LNCaP clone FGC (cell line): Measurements from ENCODE around the gene RUNX2.

Experiments used
- DNase-seq: peaks from one replicate; pipeline ENCODE4 v3.0.0-alpha.2; 2011; ENCODE audit warnings: low read depth
- H3K4me3 ChIP-seq: 2 replicates; pipeline ENCODE4 v1.5.1; 2011; ENCODE audit warnings: mild to moderate bottlenecking, low read depth, low read length, control low read depth
- CTCF ChIP-seq: IDR thresholded peaks from 2 replicates; pipeline ENCODE4 v1.5.1; 2012; ENCODE audit warnings: mild to moderate bottlenecking; ENCODE audit not compliant: control insufficient read depth, insufficient read depth; ENCODE audit errors: extremely low read depth

The RUNX2 gene

DNA sequence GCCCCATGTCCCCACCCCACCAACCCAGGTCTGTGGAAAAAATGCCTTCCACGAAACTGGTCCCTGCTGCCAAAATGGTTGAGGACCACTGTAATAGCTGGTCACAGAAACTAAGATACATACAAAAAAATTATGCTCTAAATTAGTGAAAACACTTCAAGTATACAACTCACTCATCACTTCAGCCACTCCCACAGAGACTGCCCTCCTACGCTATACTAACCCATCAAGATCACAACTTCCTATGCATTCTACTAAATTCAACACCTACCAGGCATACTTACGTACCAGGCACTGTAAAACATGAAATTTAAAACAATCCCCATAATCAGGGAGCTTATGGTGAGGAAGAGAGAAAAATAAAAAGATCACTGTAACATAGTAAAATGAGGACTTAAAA, 22.9 kb downstream of the RUNX2 start:
- DNase-seq, result no peak

DNA sequence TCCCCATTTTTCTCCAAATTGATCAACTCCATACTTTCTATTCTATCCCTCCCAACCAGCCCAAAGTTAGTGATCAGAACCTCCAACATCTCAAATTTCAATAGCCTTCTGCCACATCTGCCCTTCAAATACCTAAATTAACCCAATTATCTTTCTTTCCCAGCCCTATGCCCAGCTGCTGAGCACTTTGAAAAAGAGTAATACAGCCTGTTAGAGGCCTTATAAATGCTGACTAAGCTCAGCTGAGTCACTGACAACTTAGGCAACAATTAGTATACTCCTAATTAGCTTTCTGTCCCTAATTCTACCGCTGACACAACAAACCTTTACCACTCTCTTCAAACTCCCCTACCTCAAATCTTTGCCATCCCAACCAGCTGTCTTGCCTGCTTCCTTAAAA, 23.5 kb downstream of the RUNX2 start:
- TF ChIP-seq CTCF, result no peak
- no peak for DNase-seq
- H3K4me3 ChIP-seq, result no peak overlapping the region

More for the DNA sequence above, 22.9 kb downstream of the RUNX2 start:
- no peak overlapping the region for H3K4me3 ChIP-seq
- TF ChIP-seq CTCF, result no peak

- DNase-seq, result no peak
- no peak overlapping the region for H3K4me3 ChIP-seq
- no peak for TF ChIP-seq CTCF
Measured at GRCh38 chr6:45353654-45354053, 25.5 kb downstream of the RUNX2 start.

GRCh38 chr6:45364466-45364865, 36.3 kb downstream of the RUNX2 start:
- no peak for TF ChIP-seq CTCF
- no peak for DNase-seq
- H3K4me3 ChIP-seq, result no peak overlapping the region

DNA sequence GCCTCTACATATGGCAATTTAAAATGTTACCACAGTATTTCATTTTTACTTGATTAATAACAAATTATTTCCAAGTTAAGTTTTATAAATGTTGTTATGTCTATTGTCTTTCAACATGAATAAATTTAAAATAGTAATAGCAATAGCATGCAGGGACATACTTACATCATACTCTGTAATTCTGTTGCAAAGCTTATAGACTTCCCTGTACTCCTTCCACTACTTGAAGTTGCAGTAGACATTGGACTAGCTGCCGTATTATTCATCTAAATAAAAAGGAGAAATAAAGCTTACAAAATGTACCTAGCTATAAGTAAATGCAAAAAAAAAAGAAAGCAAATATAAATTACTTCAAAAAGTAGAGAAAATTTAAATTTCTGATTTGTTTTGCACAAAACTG, 36.9 kb downstream of the RUNX2 start:
- no peak for TF ChIP-seq CTCF
- no peak for DNase-seq
- no peak overlapping the region for H3K4me3 ChIP-seq

DNA sequence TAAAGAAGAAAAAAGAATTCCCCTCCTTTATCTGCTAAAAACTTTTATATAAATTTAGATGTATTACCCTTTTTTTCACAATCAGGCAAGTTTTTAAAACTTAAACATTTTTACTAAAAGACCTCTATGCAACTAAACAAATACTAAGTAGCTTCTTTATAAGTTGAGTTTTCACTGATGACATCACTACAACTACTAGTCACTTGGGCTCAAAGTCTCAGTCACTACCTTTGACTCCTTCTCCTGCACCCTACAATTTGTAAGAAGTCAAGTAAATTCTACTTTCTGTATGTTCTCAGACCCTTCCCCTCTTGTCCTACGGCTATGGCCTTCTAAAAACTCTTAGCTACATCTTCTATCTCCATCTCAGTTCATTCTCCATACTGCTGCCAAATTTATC, 38.4 kb downstream of the RUNX2 start:
- no peak for DNase-seq
- no peak overlapping the region for H3K4me3 ChIP-seq
- no peak for TF ChIP-seq CTCF

GRCh38 chr6:45367999-45368398, 39.9 kb downstream of the RUNX2 start:
- no peak for DNase-seq
- no peak overlapping the region for H3K4me3 ChIP-seq
- TF ChIP-seq CTCF, result no peak
